ENCODE measurements around the gene PALLD. TPM values are rescaled to one million over a fixed set of nuclear protein-coding genes. Genes with fewer than 3 reads are reported as not detected.

Gene PALLD
- total RNA-seq, 1 experiment from 2014 or later = 18.3 TPM

DNA sequence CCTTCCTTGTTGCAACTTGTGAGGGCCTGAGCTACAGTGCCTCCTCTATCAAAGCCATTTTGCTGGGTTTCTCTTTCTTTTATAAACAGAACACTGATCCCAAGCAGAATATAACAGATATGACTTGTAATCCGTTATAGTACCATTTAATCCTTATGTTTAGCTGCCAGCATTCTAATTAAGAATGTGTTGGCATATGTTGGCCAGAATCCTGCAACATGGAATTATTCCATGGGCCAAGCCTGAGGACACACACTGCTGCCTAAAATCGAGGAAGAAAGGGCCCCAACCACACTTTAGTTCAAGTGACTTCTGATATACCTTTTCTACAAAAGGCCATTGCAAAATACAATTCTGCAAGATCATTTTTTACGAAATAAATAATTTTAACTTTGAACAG is 28.0 kb downstream of the PALLD start:
- no peaks in the 10 kb centered on the region for H3K79me2 ChIP-seq (ENCODE audit: insufficient read depth, low read length)
- Mint-ChIP-seq H3K9me3 (no peaks in the 10 kb centered on the region), H3K36me3 (ENCODE audit: insufficient read depth in 1 of 3, low read depth in 3 of 3) (no peaks in the 10 kb centered on the region)

More for the DNA sequence above, 28.0 kb downstream of the PALLD start:
- Histone ChIP-seq H3K79me1 (ENCODE audit: insufficient read depth, low read depth, low read length, poor library complexity, severe bottlenecking) (no peaks in the 10 kb centered on the region), H3K14ac (ENCODE audit: insufficient read depth, low read length) (no peak overlapping the region), H3K56ac (ENCODE audit: insufficient read length, low read depth, low read length) (no peak overlapping the region), H3K4me1 (ENCODE audit: insufficient read depth, low read length) (no peaks in the 10 kb centered on the region), H4K91ac (ENCODE audit: insufficient read length, low read depth, low read length) (no peak overlapping the region), H4K20me1 (ENCODE audit: control insufficient read depth, insufficient read depth, insufficient read length) (no peaks in the 10 kb centered on the region), H3K23me2 (ENCODE audit: insufficient read length, low read depth, low read length, poor library complexity, severe bottlenecking) (no peaks in the 10 kb centered on the region), H3K27ac (ENCODE audit: insufficient read length, low read depth, low read length) (no peak overlapping the region), H3T11ph (ENCODE audit: low read length) (no peak overlapping the region), H2AK5ac (ENCODE audit: insufficient read length, low read length) (no peak overlapping the region), H3K27me3 (ENCODE audit: insufficient read depth, low read length) (no peaks in the 10 kb centered on the region), H3K4ac (ENCODE audit: low read depth, low read length) (no peak overlapping the region), H3K9me3 (ENCODE audit: control insufficient read depth, low read depth, low read length) (no peaks in the 10 kb centered on the region), H2BK5ac (ENCODE audit: insufficient read length, low read length) (no peak overlapping the region), H2BK12ac (ENCODE audit: insufficient read length, low read depth, low read length) (no peak overlapping the region), H3K4me2 (ENCODE audit: insufficient read depth, insufficient read length, low read length) (no peak overlapping the region), H2BK20ac (ENCODE audit: low read depth, low read length, poor library complexity, severe bottlenecking) (no peak overlapping the region), H2BK120ac (ENCODE audit: low read depth, low read length, poor library complexity, severe bottlenecking) (no peak overlapping the region), H4K8ac (replicated peaks; ENCODE audit: insufficient read length, low read depth, low read length) (no peak overlapping the region), H2BK15ac (ENCODE audit: low read depth, low read length) (no peak overlapping the region), H3K18ac (ENCODE audit: insufficient read length, low read depth, low read length) (no peak overlapping the region), H4K5ac (ENCODE audit: insufficient read length, low read depth, low read length) (no peak overlapping the region), H3K9ac (ENCODE audit: extremely low read depth, insufficient read length, low read length) (no peak overlapping the region), H3K23ac (ENCODE audit: insufficient read length, low read depth, low read length) (no peak overlapping the region), H2AFZ (ENCODE audit: low read length) (no peak overlapping the region)
- TF ChIP-seq, protein P1, sequence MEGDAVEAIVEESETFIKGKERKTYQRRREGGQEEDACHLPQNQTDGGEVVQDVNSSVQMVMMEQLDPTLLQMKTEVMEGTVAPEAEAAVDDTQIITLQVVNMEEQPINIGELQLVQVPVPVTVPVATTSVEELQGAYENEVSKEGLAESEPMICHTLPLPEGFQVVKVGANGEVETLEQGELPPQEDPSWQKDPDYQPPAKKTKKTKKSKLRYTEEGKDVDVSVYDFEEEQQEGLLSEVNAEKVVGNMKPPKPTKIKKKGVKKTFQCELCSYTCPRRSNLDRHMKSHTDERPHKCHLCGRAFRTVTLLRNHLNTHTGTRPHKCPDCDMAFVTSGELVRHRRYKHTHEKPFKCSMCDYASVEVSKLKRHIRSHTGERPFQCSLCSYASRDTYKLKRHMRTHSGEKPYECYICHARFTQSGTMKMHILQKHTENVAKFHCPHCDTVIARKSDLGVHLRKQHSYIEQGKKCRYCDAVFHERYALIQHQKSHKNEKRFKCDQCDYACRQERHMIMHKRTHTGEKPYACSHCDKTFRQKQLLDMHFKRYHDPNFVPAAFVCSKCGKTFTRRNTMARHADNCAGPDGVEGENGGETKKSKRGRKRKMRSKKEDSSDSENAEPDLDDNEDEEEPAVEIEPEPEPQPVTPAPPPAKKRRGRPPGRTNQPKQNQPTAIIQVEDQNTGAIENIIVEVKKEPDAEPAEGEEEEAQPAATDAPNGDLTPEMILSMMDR (conservative IDR thresholded peaks at IDR 0.05) = no peak
- Mint-ChIP-seq H3K4me3 (no peak overlapping the region), H3K27ac (no peak overlapping the region), H3K27me3 (ENCODE audit: low read depth) (no peaks in the 10 kb centered on the region), H3K4me1 (no peaks in the 10 kb centered on the region)
- no peak for DNase-seq
- WGBS (ENCODE audit: extremely low coverage, insufficient read length, low lambda C conversion rate) = no CpG with 5 or more reads among the region's 3 CpGs

Measured in H9 (cell line).